Activated CD4-positive, alpha-beta memory T cell treated with anti-CD3 and anti-CD28 coated beads for 36 hours (primary cell): Measurements from ENCODE around the gene CADM2. TPM values are rescaled to one million over a fixed set of nuclear protein-coding genes. Genes with fewer than 3 reads are reported as not detected.

Experiments
- CTCF ChIA-PET: fragments of 350-600 bp; sonication (Branson Sonifier 250); formaldehyde crosslinking; loops from one replicate; lab custom pipeline; 2021; ENCODE audit warnings: antibody characterized with exemption, inconsistent platforms; lab: Charles Lee
- POLR2A ChIA-PET: fragments of 350-600 bp; sonication (Branson Sonifier 250); formaldehyde crosslinking; loops from one replicate; lab custom pipeline; 2021; ENCODE audit warnings: antibody characterized with exemption; lab: Charles Lee
- DNase-seq: peaks from one replicate; pipeline ENCODE4 v3.0.0-alpha.2; 2020
- H3K27ac Mint-ChIP-seq: one replicate; pipeline ENCODE4 v1.8.0; 2021; ENCODE audit warnings: mixed read lengths
- H3K27me3 Mint-ChIP-seq: one replicate; pipeline ENCODE4 v1.8.0; 2021; ENCODE audit warnings: mixed read lengths
- H3K36me3 Mint-ChIP-seq: one replicate; pipeline ENCODE4 v1.8.0; 2021; ENCODE audit warnings: mixed read lengths
- H3K4me1 Mint-ChIP-seq: one replicate; pipeline ENCODE4 v1.8.0; 2021; ENCODE audit warnings: low read depth, mixed read lengths
- H3K4me3 Mint-ChIP-seq: one replicate; pipeline ENCODE4 v1.8.0; 2021; ENCODE audit warnings: mild to moderate bottlenecking, mixed read lengths
- H3K9me3 Mint-ChIP-seq: one replicate; pipeline ENCODE4 v1.8.0; 2021; ENCODE audit warnings: mixed read lengths
- intact Hi-C: fragments of 100-400 bp; cut with micrococcal nuclease; formaldehyde crosslinking; loops from one replicate; pipeline ENCODE4 v1.15.1; 2023
- total RNA-seq, 2 experiments: library from RNA; stranded (reverse); gene quantifications; one replicate each; pipeline ENCODE4 v1.2.3, GENCODE V29; 2021

Gene CADM2
- total RNA-seq, 2 experiments from 2014 or later = not detected

DNA sequence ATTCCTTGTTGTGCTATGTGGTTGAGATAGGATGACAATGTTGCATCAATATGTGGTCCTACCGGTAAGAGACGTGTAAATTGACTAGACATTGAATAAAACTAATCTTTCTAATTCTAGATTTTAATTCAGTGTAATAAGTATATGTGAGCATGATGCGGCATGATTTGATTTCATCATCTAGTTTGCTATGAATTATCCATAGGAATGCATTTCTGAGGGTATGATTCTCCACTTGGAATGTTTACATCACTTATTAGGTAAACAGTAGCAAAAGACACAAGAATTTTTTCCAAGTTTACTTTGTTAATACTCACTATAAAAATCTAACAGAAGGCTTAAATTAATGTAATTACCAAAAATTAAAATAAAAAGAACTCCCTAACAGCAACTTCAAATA is 353.5 kb downstream of the CADM2 start:
- Mint-ChIP-seq H3K36me3 (no peaks in the 10 kb centered on the region), H3K4me1 (no peaks in the 10 kb centered on the region), H3K27ac (no peak overlapping the region), H3K27me3 (no peaks in the 10 kb centered on the region), H3K4me3 (no peak overlapping the region), H3K9me3 (peaks cover 10% of the 10 kb centered on the region)
- POLR2A ChIA-PET = no interaction called here
- CTCF ChIA-PET = no interaction called here
- intact Hi-C loops = no loop called here
- DNase-seq = no peak

DNA sequence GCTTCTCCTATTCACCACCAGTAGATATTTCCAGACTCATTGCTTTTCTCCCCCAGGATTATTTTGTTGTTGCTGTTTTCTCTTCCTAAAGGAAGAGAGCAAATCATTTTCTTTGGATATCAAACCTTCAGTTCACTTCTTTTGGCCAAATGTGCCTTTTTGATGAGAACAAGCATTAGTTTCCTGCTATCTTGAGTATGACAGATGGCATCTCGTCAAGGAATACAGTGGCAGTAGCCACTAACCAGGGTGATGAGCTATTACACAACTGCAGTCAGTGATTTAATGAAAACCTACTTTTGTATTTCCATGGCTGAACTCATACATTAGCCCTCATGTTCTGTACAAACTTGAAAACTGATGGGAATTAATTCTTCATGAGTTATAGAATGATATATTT is 354.6 kb downstream of the CADM2 start:
- DNase-seq = no peak
- intact Hi-C loops = no loop called here
- ChIA-PET POLR2A (no interaction called here), CTCF (no interaction called here)
- H3K4me1 Mint-ChIP-seq = no peaks in the 10 kb centered on the region
- no peak overlapping the region for H3K4me3 Mint-ChIP-seq
- no peaks in the 10 kb centered on the region for H3K36me3 Mint-ChIP-seq
- H3K27ac Mint-ChIP-seq = no peak overlapping the region
- H3K9me3 Mint-ChIP-seq = peaks cover 10% of the 10 kb centered on the region
- no peaks in the 10 kb centered on the region for H3K27me3 Mint-ChIP-seq

DNA sequence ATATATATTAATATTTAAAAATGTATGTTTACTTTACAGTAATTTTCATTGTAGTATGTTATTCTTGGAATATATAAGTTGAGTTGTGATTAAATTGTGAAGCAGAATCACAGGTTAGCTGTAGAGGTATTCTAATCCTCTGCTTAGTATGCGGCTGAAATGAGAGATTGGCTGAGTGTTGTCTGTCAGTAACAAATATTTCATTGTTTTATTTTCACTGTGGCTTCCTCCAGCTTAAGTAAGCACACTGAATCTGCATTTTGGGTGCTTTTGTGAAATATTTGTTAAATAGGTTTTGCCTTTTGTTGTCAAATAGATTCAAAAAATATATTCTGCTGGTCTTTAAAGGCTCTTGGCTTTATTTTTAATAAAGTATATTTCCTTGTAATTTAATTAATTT is 357.5 kb downstream of the CADM2 start:
- POLR2A ChIA-PET = no interaction called here
- CTCF ChIA-PET = no interaction called here
- peaks cover 13% of the 10 kb centered on the region for H3K9me3 Mint-ChIP-seq
- H3K27me3 Mint-ChIP-seq = no peaks in the 10 kb centered on the region
- DNase-seq = no peak
- H3K27ac Mint-ChIP-seq = no peak overlapping the region
- H3K36me3 Mint-ChIP-seq = no peaks in the 10 kb centered on the region
- intact Hi-C loops = no loop called here
- no peak overlapping the region for H3K4me3 Mint-ChIP-seq
- no peaks in the 10 kb centered on the region for H3K4me1 Mint-ChIP-seq

DNA sequence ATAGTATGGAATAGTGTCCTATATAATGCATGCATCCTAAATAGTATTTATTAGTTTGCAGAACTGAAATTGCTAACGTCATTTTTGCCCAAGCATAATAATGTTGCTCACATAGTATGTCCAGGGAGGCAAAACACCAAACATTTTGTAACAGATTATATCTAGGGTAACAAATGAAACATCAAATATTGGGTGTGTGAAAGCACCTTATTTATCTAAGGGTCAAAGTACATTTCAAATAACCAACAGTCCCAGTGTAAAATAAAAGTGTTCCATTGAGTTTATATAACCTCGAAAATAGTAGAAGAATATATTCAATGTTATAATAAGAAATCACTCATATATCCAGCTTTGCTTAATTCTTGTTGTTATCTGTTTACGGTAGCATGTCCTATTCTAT is 363.1 kb downstream of the CADM2 start:
- Mint-ChIP-seq H3K36me3 (no peaks in the 10 kb centered on the region), H3K27me3 (no peaks in the 10 kb centered on the region), H3K4me3 (no peak overlapping the region), H3K9me3 (peaks cover 18% of the 10 kb centered on the region), H3K4me1 (no peaks in the 10 kb centered on the region), H3K27ac (no peak overlapping the region)
- CTCF ChIA-PET = no interaction called here
- intact Hi-C loops = no loop called here
- DNase-seq = no peak
- POLR2A ChIA-PET = no interaction called here

DNA sequence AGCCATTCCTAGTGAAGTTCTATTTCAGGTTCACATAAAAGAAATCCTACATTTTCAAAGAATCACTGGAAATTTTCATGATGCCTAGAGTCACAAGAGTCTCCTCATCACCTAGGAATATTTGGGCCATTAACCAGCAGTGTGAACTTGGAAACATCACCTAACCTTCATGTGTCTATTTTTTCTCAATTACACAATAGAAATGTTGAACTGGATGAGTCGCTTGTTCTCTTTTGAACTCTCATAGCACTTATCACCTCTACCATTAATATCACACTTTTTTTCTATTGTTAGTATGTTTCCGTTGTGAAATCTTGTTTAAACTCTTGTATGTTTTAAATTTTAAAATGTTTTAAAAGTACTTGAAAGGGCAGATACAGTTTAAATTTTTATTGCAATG is 371.3 kb downstream of the CADM2 start:
- Mint-ChIP-seq H3K4me3 (no peak overlapping the region), H3K36me3 (no peaks in the 10 kb centered on the region)
- POLR2A ChIA-PET = no interaction called here

DNA sequence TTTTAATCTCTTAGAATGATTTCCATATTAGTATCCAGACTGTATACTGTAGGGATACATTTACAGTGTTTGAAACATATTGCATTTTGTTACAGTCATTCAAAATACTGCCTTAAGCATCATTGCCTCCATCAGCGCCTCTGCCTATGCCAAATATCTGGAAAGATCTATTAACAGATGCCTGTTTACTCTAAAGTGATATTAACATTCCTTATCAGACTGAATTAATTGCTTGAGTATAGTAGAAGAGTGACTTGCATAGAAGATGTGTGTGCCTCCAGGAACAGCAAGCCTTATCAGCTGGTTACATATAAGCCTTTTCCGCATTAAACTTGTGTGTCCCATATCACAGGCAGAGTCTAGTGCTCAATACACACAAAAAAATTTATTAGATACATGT is 379.1 kb downstream of the CADM2 start:
- no peaks in the 10 kb centered on the region for H3K27me3 Mint-ChIP-seq
- no peak overlapping the region for H3K4me3 Mint-ChIP-seq
- no peaks in the 10 kb centered on the region for H3K4me1 Mint-ChIP-seq
- POLR2A ChIA-PET = no interaction called here
- intact Hi-C loops = no loop called here
- CTCF ChIA-PET = no interaction called here
- peaks cover 3% of the 10 kb centered on the region for H3K9me3 Mint-ChIP-seq
- H3K27ac Mint-ChIP-seq = no peak overlapping the region
- no peaks in the 10 kb centered on the region for H3K36me3 Mint-ChIP-seq
- no peak for DNase-seq

More for the DNA sequence above, 371.3 kb downstream of the CADM2 start:
- intact Hi-C loops = no loop called here
- no peak for DNase-seq
- Mint-ChIP-seq H3K9me3 (no peaks in the 10 kb centered on the region), H3K27me3 (no peaks in the 10 kb centered on the region), H3K27ac (no peak overlapping the region), H3K4me1 (no peaks in the 10 kb centered on the region)
- CTCF ChIA-PET = no interaction called here

DNA sequence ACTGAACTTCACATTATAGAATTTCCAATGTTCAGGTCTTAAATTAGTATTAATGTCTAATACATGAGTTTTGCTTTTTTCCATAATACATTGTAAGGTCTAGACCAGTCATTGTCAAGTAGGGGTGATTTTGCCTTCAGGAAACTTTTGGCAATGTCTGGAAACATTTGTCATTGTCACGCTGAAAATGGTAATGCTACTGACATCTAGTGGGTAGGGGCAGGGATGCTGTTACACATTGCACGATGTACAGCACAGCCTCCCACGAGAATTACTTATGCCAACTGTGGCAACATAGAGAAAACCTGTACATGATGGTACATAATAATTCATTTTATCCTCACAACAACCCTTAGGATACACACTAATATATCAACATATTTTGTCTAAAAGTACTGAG is 384.1 kb downstream of the CADM2 start:
- DNase-seq = no peak
- Mint-ChIP-seq H3K4me1 (no peaks in the 10 kb centered on the region), H3K4me3 (no peak overlapping the region), H3K27me3 (no peaks in the 10 kb centered on the region), H3K9me3 (peaks cover 7% of the 10 kb centered on the region), H3K27ac (no peak overlapping the region), H3K36me3 (no peaks in the 10 kb centered on the region)
- CTCF ChIA-PET = no interaction called here
- intact Hi-C loops = no loop called here
- POLR2A ChIA-PET = no interaction called here

DNA sequence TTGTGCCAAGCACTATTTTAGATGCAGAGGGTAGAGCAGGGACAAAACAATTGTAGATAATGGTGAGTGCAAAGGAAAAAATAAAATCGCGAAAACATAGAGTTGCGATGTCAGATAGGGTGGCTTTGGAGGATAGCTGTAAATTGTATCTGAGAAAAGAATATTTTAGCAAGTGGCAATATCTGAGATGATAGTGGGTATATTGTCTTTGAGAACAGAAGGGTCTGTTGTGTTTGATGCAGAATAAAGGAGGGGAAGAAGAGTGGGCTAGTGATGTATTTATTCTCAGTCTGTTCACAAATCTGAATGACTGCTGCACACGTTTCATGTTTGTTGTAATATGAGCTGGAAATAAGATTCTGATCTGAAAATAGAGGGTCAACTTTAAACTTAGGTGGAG is 396.8 kb downstream of the CADM2 start:
- DNase-seq = no peak
- no peaks in the 10 kb centered on the region for H3K4me1 Mint-ChIP-seq
- CTCF ChIA-PET = no interaction called here
- peaks cover 6% of the 10 kb centered on the region for H3K9me3 Mint-ChIP-seq
- POLR2A ChIA-PET = no interaction called here
- no peaks in the 10 kb centered on the region for H3K36me3 Mint-ChIP-seq
- H3K27me3 Mint-ChIP-seq = no peaks in the 10 kb centered on the region
- H3K4me3 Mint-ChIP-seq = no peak overlapping the region
- intact Hi-C loops = no loop called here
- no peak overlapping the region for H3K27ac Mint-ChIP-seq

DNA sequence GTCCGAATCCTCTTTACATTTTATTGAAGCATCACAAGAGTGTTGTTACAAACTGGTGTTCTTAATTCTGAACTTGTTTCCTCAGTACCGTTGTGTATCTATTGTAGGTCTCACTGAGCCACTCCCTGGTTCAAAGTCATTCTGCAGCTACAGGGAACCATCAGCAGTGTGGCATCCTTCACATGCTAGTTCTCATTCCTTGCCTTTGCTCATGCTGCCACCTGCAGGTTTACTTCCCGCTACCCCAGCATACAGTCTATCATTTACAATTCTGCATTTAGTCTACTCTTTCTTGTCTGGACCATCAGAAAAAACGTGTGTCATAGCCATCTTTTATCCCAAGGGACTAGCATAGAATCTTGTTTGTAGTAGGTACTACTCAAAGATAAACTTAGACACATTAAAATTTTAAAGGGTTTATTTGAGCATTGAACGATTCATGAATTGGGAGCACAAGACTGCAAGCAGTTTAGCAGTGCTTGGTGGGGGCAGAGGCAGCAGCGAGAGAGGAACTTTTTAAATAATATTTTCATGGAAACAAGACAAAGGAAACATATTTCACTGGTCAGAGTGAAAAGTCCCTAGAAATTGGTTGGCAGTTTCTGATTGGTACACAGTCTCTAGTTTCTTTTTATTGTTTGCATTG is 402.1 kb downstream of the CADM2 start:
- ChIA-PET POLR2A (no interaction called here), CTCF (no interaction called here)
- DNase-seq = peak; percentile 19
- intact Hi-C loops = no loop called here
- Mint-ChIP-seq H3K4me1 (no peaks in the 10 kb centered on the region), H3K36me3 (no peaks in the 10 kb centered on the region), H3K9me3 (peaks cover 9% of the 10 kb centered on the region), H3K27ac (no peak overlapping the region), H3K27me3 (no peaks in the 10 kb centered on the region), H3K4me3 (no peak overlapping the region)

DNA sequence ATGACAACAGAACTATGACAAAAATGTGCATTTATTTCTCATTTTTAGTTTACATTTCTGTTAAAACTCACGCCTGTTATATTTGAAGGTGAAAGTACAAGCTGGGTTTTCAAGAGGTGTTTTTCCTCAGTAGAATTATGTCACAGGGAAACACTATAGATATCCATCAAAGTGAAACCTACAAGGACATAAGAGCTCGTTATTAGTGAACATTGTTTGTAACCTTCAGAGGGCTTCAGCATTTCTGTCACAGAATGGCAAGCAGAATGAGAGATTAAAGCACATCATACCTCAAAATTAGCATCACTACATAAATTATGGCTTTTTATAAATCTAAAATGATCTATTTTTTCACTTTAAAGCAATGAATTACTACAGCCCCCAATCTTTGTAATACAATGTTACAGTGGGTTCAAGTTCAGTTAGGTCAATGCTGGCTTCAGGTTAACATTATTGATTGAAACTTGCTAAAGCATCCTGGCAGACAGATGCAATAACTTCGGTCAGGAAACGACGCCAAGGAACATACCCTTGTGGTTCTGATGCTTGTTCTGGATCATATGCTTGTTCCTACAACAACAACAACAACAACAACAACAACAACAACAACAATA is 405.6 kb downstream of the CADM2 start:
- Mint-ChIP-seq H3K4me3 (no peak overlapping the region), H3K9me3 (peaks cover 7% of the 10 kb centered on the region), H3K27me3 (no peaks in the 10 kb centered on the region), H3K36me3 (no peaks in the 10 kb centered on the region), H3K4me1 (no peaks in the 10 kb centered on the region), H3K27ac (no peak overlapping the region)
- intact Hi-C loops = no loop called here
- CTCF ChIA-PET = no interaction called here
- DNase-seq = no peak
- POLR2A ChIA-PET = no interaction called here

DNA sequence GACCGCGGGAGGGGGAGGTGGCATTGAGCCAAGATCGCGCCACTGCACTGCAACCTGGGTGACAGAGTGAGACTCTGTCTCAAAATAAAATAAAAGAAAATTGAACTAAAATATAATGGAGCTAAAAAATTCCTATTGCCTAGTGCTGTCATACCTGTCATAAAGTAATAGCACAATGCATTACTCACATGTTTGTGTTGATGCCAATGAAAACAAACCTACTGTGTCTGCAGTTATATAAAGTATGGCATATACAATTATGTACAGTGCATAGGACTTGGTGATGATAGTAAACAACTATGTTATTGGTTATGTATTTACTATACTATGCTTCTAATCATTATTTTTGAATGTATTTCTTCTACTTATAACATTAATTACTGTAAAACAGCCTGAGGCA is 411.6 kb downstream of the CADM2 start:
- H3K4me1 Mint-ChIP-seq = no peaks in the 10 kb centered on the region
- ChIA-PET POLR2A (no interaction called here), CTCF (no interaction called here)
- intact Hi-C loops = no loop called here
- no peak for DNase-seq
- H3K27ac Mint-ChIP-seq = no peak overlapping the region
- no peaks in the 10 kb centered on the region for H3K9me3 Mint-ChIP-seq
- no peaks in the 10 kb centered on the region for H3K27me3 Mint-ChIP-seq
- H3K4me3 Mint-ChIP-seq = no peak overlapping the region
- H3K36me3 Mint-ChIP-seq = no peaks in the 10 kb centered on the region

DNA sequence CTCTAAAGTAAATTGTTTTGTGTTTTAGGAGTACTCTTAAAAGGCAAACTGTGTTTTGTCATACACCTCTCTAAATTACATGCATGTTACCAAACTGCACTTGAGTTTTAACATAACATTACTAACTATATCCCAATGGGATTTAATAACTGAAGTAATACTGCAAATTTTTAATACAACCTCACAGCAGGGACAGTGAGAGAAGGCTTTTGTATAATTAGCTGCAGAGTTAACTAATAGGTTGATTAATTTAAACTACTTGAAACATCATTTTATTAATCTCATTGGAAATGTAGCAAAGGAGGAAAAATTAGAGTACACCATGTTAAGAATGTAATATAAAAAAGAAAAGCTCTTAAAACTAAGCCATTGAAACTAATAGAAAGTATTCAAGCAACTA is 417.3 kb downstream of the CADM2 start:
- no peaks in the 10 kb centered on the region for H3K36me3 Mint-ChIP-seq
- no peak overlapping the region for H3K4me3 Mint-ChIP-seq
- DNase-seq = no peak
- H3K27ac Mint-ChIP-seq = no peak overlapping the region
- ChIA-PET CTCF (no interaction called here), POLR2A (no interaction called here)
- H3K9me3 Mint-ChIP-seq = no peaks in the 10 kb centered on the region
- H3K4me1 Mint-ChIP-seq = no peaks in the 10 kb centered on the region
- no peaks in the 10 kb centered on the region for H3K27me3 Mint-ChIP-seq
- intact Hi-C loops = no loop called here

DNA sequence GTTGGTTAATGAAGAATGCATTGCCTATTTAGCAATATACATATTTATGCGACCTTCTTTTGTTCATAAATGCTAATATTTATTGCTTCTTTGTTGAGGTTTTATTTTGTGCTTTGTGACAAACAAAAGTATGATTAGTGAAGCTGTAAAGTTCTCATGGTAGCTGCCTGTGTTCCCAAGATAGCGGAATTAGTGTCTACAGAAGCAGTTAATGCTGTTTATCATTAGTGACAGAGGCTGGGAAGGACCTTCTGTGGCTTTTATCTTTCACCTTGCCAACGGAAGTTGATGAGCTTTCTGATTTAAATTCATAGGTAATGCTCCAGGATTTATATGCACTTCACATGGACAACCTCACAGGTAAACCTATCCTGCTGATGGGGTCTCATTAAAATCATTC is 418.3 kb downstream of the CADM2 start:
- DNase-seq = no peak
- no peak overlapping the region for H3K4me3 Mint-ChIP-seq
- intact Hi-C loops = no loop called here
- no peaks in the 10 kb centered on the region for H3K27me3 Mint-ChIP-seq
- ChIA-PET CTCF (no interaction called here), POLR2A (no interaction called here)
- no peaks in the 10 kb centered on the region for H3K9me3 Mint-ChIP-seq
- no peaks in the 10 kb centered on the region for H3K4me1 Mint-ChIP-seq
- H3K27ac Mint-ChIP-seq = no peak overlapping the region
- H3K36me3 Mint-ChIP-seq = no peaks in the 10 kb centered on the region
